ENCODE measurements around the gene CRY2.

Gene CRY2

DNA sequence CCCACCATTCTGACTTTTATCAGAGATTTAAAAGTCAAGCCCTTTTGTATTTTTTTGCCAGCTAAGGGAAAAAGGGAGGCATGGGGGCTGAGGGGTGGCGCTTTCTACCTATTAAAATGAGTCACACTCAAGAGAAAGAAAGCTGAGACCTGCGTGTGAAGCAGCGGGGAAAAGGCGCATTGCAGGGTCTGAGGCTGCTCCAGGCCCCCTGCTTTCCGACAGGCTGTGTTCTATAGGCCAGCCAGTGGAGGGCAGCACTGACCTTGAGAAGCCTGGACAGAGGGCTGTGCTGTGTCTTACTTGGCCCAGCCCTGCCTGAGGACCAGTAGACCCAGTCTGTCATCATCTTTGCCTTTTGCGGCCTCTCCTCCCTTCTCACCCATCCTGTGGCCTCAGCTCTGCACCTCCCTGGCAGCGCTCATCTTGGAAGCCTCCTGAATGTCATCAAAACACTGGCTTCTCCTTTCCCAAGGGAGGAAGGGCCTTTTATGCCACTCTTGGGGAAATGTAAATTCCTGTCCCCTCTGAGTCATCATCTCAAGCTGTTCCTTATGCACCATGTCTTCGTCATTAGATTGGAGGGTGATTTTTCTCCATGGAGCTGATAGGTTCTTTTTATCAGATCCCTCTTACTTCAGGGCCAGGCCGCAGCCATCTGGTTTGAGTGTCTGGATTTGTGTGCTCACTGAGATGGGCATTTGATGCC is 25.5 kb downstream of the CRY2 start:
- Histone ChIP-seq H3K27ac (ENCODE audit: low read depth, low read length) (no peak overlapping the region), H2AK5ac (ENCODE audit: low read length) (no peak overlapping the region), H4K5ac (ENCODE audit: low read length) (no peak overlapping the region), H3K79me2 (ENCODE audit: control insufficient read depth, insufficient read depth, low read length) (no peaks in the 10 kb centered on the region), H3K4ac (ENCODE audit: low read depth, low read length) (no peak overlapping the region), H3K18ac (ENCODE audit: low read length) (no peak overlapping the region), H3K36me3 (ENCODE audit: control insufficient read depth, insufficient read depth, low read length) (peaks cover 8% of the 10 kb centered on the region), H3K4me3 (ENCODE audit: low read length) (no peak overlapping the region), H3K4me1 (ENCODE audit: control insufficient read depth, low read depth, low read length) (peaks cover 3% of the 10 kb centered on the region), H3K27me3 (ENCODE audit: insufficient read depth, low read length, poor library complexity) (no peaks in the 10 kb centered on the region), H3K4me2 (ENCODE audit: low read length) (no peak overlapping the region), H2BK5ac (ENCODE audit: low read length) (no peak overlapping the region), H3K9ac (ENCODE audit: low read length) (no peak overlapping the region), H2BK120ac (ENCODE audit: low read depth, low read length) (no peak overlapping the region), H3K56ac (ENCODE audit: low read length) (no peak overlapping the region), H3K23ac (ENCODE audit: low read length) (no peak overlapping the region), H3K79me1 (ENCODE audit: low read length) (no peaks in the 10 kb centered on the region), H2BK15ac (replicated peaks; ENCODE audit: low read depth) (no peak overlapping the region), H4K8ac (ENCODE audit: low read depth, low read length) (no peak overlapping the region)
- WGBS (ENCODE audit: extremely low coverage, insufficient coverage, low lambda C conversion rate), result no CpG with 5 or more reads among the region's 9 CpGs
- DNase-seq, result peak; percentile 94

DNA sequence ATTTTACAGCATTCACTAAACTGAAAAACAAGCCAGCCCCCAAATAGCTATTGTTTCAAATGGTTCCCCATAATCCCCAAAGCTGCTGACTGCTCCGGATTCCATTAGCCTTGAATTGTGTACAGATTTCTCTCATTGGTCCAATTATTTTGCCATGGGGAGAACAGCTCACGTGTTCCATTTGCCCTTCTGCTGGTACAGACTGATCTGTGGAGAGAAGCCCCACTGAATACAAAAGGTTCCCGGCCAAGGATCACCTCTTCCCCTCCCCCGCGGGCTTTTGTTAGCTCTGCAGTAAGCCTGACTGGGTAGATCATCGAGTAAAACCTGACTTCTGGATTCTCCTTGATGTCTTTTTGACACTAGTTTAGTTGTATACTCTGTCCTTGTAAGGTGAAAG is 29.1 kb downstream of the CRY2 start:
- Histone ChIP-seq H3K23ac (ENCODE audit: low read length) (no peak overlapping the region), H3K27ac (ENCODE audit: low read depth, low read length) (no peak overlapping the region), H3K4me2 (ENCODE audit: low read length) (no peak overlapping the region), H2BK120ac (ENCODE audit: low read depth, low read length) (no peak overlapping the region), H3K4ac (ENCODE audit: low read depth, low read length) (no peak overlapping the region), H2AK5ac (ENCODE audit: low read length) (no peak overlapping the region), H3K79me2 (ENCODE audit: control insufficient read depth, insufficient read depth, low read length) (no peaks in the 10 kb centered on the region), H4K8ac (ENCODE audit: low read depth, low read length) (no peak overlapping the region), H4K5ac (ENCODE audit: low read length) (no peak overlapping the region), H3K56ac (ENCODE audit: low read length) (peak overlapping the region; percentile 22), H3K27me3 (ENCODE audit: insufficient read depth, low read length, poor library complexity) (no peaks in the 10 kb centered on the region), H3K79me1 (ENCODE audit: low read length) (no peaks in the 10 kb centered on the region), H3K9ac (ENCODE audit: low read length) (no peak overlapping the region), H3K4me3 (ENCODE audit: low read length) (no peak overlapping the region), H3K4me1 (ENCODE audit: control insufficient read depth, low read depth, low read length) (peaks cover 3% of the 10 kb centered on the region), H3K18ac (ENCODE audit: low read length) (no peak overlapping the region), H2BK5ac (ENCODE audit: low read length) (no peak overlapping the region), H3K36me3 (ENCODE audit: control insufficient read depth, insufficient read depth, low read length) (no peaks in the 10 kb centered on the region), H2BK15ac (replicated peaks; ENCODE audit: low read depth) (no peak overlapping the region)
- WGBS (ENCODE audit: extremely low coverage, insufficient coverage, low lambda C conversion rate), result no CpG with 5 or more reads among the region's 6 CpGs
- DNase-seq, result peak; percentile 39

DNA sequence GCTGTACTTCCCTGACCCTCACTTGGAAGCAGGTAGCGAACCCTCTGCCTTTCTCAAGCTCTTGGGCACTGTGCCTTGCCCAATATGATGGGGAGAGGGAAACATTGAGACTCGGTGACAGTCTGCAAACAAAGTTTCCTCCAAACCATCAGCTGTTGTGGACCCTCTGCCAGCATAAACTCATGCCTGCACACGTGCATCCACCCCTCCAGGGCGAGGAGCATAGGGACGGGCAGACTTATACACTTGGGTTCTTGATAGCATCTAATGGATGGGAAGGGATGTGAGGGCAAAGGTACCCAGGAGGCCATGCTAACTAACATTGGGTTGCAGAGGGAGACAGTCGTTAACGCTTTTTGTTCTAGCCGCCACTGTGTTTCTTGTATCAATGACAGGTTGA is 29.9 kb downstream of the CRY2 start:
- H3K36me3 ChIP-seq (ENCODE audit: control insufficient read depth, insufficient read depth, low read length), result no peaks in the 10 kb centered on the region
- no peak overlapping the region for H3K9ac ChIP-seq (ENCODE audit: low read length)
- no peak overlapping the region for H2BK120ac ChIP-seq (ENCODE audit: low read depth, low read length)
- no peaks in the 10 kb centered on the region for H3K27me3 ChIP-seq (ENCODE audit: insufficient read depth, low read length, poor library complexity)
- no peak overlapping the region for H3K4me3 ChIP-seq (ENCODE audit: low read length)
- H3K4me2 ChIP-seq (ENCODE audit: low read length), result no peak overlapping the region
- no peak overlapping the region for H4K5ac ChIP-seq (ENCODE audit: low read length)
- WGBS (ENCODE audit: extremely low coverage, insufficient coverage, low lambda C conversion rate), result no CpG with 5 or more reads among the region's 8 CpGs
- no peak overlapping the region for H3K23ac ChIP-seq (ENCODE audit: low read length)
- H2AK5ac ChIP-seq (ENCODE audit: low read length), result no peak overlapping the region
- DNase-seq, result no peak
- H2BK15ac ChIP-seq (replicated peaks; ENCODE audit: low read depth), result no peak overlapping the region
- no peak overlapping the region for H3K18ac ChIP-seq (ENCODE audit: low read length)
- peaks cover 3% of the 10 kb centered on the region for H3K4me1 ChIP-seq (ENCODE audit: control insufficient read depth, low read depth, low read length)
- H4K8ac ChIP-seq (ENCODE audit: low read depth, low read length), result no peak overlapping the region
- no peaks in the 10 kb centered on the region for H3K79me1 ChIP-seq (ENCODE audit: low read length)
- no peak overlapping the region for H3K4ac ChIP-seq (ENCODE audit: low read depth, low read length)
- no peak overlapping the region for H3K56ac ChIP-seq (ENCODE audit: low read length)
- H3K27ac ChIP-seq (ENCODE audit: low read depth, low read length), result no peak overlapping the region
- H2BK5ac ChIP-seq (ENCODE audit: low read length), result no peak overlapping the region
- no peaks in the 10 kb centered on the region for H3K79me2 ChIP-seq (ENCODE audit: control insufficient read depth, insufficient read depth, low read length)

DNA sequence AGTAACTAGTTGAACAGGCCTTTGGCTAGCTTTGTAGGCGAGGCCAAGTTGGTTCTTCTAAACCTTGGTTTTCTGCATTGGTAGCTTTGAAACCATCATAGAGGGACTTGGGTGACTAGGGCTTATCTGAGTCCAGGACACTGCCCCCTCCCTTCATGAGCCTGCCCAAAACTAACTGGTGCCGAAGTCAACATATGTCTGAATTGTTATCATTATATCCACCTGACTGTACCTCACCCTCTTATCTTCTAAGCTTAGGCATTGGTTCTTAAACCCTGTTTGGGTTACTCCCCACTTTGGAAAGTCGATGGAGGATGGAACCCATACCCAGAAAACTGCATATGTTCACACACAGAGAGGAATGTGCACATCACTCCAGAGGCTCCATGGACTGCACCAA is 30.6 kb downstream of the CRY2 start:
- no peak overlapping the region for H3K9ac ChIP-seq (ENCODE audit: low read length)
- no peak overlapping the region for H3K23ac ChIP-seq (ENCODE audit: low read length)
- H3K4me3 ChIP-seq (ENCODE audit: low read length), result no peak overlapping the region
- no peak overlapping the region for H2BK120ac ChIP-seq (ENCODE audit: low read depth, low read length)
- no peak overlapping the region for H3K27ac ChIP-seq (ENCODE audit: low read depth, low read length)
- H2BK5ac ChIP-seq (ENCODE audit: low read length), result no peak overlapping the region
- H3K79me2 ChIP-seq (ENCODE audit: control insufficient read depth, insufficient read depth, low read length), result no peaks in the 10 kb centered on the region
- no peak overlapping the region for H3K56ac ChIP-seq (ENCODE audit: low read length)
- no peak for DNase-seq
- no peak overlapping the region for H4K8ac ChIP-seq (ENCODE audit: low read depth, low read length)
- no peak overlapping the region for H2AK5ac ChIP-seq (ENCODE audit: low read length)
- H3K79me1 ChIP-seq (ENCODE audit: low read length), result no peaks in the 10 kb centered on the region
- H3K27me3 ChIP-seq (ENCODE audit: insufficient read depth, low read length, poor library complexity), result no peaks in the 10 kb centered on the region
- H4K5ac ChIP-seq (ENCODE audit: low read length), result no peak overlapping the region
- H3K36me3 ChIP-seq (ENCODE audit: control insufficient read depth, insufficient read depth, low read length), result no peaks in the 10 kb centered on the region
- no peak overlapping the region for H3K18ac ChIP-seq (ENCODE audit: low read length)
- H3K4me1 ChIP-seq (ENCODE audit: control insufficient read depth, low read depth, low read length), result peaks cover 3% of the 10 kb centered on the region
- no CpG with 5 or more reads among the region's 3 CpGs for WGBS (ENCODE audit: extremely low coverage, insufficient coverage, low lambda C conversion rate)
- no peak overlapping the region for H3K4me2 ChIP-seq (ENCODE audit: low read length)
- no peak overlapping the region for H2BK15ac ChIP-seq (replicated peaks; ENCODE audit: low read depth)
- H3K4ac ChIP-seq (ENCODE audit: low read depth, low read length), result no peak overlapping the region

DNA sequence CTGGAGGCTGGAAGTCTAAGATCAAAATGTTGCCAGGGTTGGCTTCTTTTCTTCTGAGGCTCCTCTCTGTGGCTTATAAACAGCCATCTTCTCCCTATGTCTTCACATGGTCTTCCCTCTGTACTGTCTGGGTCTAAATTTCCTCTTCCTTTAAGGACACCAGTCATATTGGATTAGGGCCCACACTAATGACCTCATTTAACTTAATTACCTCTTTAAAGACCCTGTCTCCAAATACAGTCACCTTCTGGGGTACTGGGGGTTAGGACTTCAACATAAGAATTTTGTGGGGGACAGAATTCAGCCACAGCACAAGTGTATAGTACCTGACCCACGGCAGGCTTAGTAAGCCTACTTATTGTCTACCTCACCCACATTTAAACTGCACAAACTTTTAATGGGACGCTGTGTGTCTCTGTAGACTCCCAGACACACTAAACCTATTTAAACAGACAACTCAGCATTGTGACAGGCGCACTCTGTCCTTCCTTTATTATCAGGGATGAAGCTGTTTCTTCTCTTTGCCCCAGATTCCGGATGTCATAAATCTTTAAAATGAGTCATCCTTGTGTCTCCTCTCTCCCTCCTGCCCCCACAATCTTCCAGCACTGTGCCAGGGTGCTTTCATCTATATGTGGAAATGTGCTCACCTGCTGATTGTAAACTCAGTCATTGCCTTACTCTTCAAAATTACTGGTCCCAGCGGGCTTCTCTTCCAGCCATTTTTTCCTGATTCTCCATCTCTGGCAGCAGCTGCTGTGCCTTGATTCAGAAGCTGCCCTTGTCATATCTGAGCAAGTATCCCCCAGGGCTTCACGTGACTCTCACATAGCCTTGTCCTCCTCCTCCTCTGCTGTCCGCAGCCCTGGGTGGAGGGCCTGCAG is 32.8 kb downstream of the CRY2 start:
- Histone ChIP-seq H3K4ac (ENCODE audit: low read depth, low read length) (no peak overlapping the region), H3K27me3 (ENCODE audit: insufficient read depth, low read length, poor library complexity) (no peaks in the 10 kb centered on the region), H3K4me2 (ENCODE audit: low read length) (no peak overlapping the region), H3K18ac (ENCODE audit: low read length) (no peak overlapping the region), H3K27ac (ENCODE audit: low read depth, low read length) (no peak overlapping the region), H3K36me3 (ENCODE audit: control insufficient read depth, insufficient read depth, low read length) (no peaks in the 10 kb centered on the region), H2BK5ac (ENCODE audit: low read length) (no peak overlapping the region), H2BK120ac (ENCODE audit: low read depth, low read length) (no peak overlapping the region), H3K79me2 (ENCODE audit: control insufficient read depth, insufficient read depth, low read length) (no peaks in the 10 kb centered on the region), H3K79me1 (ENCODE audit: low read length) (no peaks in the 10 kb centered on the region), H4K8ac (ENCODE audit: low read depth, low read length) (no peak overlapping the region), H3K4me1 (ENCODE audit: control insufficient read depth, low read depth, low read length) (peaks cover 3% of the 10 kb centered on the region), H3K23ac (ENCODE audit: low read length) (no peak overlapping the region), H3K56ac (ENCODE audit: low read length) (no peak overlapping the region), H2AK5ac (ENCODE audit: low read length) (no peak overlapping the region), H2BK15ac (replicated peaks; ENCODE audit: low read depth) (no peak overlapping the region), H4K5ac (ENCODE audit: low read length) (no peak overlapping the region), H3K4me3 (ENCODE audit: low read length) (no peak overlapping the region), H3K9ac (ENCODE audit: low read length) (no peak overlapping the region)
- DNase-seq, result no peak
- no CpG with 5 or more reads among the region's 7 CpGs for WGBS (ENCODE audit: extremely low coverage, insufficient coverage, low lambda C conversion rate)

Measured in mesendoderm (in vitro differentiated cells).